ENCODE data around the gene IRF8.

IRF8 gene

DNA sequence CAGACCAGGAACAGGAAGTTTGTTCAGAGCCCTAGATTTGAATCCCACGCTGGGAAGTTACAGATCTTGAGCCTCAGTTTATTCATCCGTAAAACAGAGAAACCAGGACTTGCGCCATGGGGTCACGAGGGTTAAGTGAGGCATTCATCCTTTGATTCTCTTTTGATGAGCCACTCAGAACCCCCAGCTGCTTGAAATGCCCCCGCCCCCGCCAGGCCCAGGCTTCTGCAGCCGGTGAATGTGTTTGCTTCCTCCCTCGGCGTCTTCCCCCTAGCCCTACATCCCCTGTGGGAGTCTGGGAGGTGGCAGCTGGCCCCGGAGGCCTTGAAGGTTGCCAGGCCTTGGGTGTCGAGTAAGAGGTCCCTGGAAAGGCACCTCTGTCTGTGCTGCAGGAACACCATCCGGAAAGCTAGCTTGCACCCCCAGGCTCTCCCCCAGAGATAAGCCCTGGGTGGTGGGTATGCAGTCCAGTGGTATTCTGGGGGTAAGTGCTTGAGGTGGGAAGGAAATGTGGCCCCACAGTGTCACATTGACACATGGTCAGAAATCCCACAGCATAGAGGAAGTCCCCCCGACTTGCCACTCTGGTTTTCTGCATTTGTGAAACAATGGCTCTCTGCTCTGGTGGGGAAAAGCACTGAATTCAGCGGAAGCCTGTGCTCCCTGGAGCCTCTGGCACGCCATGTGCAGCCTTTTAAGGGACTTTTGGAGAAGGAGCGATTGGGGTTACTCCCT lies 14.9 kb downstream of the IRF8 start:
- no peak for DNase-seq (ENCODE audit: low spot score)

DNA sequence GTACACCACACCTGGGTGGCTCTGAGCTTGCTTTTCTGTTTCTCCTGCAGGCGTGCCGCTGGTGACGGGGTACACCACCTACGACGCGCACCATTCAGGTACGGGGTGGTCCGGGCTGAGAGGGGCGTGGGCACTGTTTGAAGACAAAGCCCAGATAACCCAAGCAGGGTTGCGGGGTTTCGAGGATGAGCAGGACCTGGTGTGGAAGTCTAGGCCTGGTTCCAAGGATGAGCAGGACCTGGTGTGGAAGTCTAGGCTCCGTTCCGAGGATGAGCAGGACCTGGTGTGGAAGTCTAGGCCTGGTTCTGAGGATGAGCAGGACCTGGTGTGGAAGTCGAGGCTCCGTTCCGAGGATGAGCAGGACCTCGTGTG lies 15.4 kb downstream of the IRF8 start:
- DNase-seq (ENCODE audit: low spot score), result no peak

DNA sequence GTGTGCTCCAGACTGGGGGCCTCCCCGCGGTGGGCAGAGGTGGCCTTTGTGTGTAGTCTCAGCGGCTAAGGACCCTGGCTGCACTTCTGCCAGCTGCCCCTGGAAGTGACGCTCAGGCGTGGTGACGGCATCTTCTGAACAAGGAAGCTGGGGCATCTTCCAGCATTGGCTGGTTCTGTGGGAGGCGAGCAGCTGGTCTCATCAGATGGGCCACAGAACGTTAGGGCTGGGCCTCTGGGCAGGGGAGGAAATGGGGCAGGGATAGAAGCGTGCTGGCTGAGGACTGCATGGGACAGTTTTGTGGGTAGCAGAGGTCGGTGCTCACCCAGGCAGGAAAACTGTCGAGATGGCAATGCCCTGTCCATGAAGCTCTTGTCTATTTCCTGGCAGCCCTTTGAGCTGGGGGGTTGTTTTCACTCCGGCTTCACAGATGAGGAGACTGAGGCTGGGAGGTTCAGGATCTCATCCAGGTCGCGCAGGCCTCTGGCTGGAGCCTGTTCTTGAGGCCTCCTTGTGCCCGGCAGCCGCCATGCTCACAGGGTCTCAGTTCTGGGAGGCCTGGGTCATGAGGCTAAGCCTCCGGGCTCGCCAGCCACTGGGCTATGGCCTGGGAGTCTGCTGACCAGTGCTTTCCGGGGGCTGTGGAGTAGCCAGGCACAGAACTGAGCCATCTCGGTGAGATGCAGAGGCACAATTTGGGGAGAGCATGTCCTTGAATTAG lies 16.3 kb downstream of the IRF8 start:
- no peak for DNase-seq (ENCODE audit: low spot score)

DNA sequence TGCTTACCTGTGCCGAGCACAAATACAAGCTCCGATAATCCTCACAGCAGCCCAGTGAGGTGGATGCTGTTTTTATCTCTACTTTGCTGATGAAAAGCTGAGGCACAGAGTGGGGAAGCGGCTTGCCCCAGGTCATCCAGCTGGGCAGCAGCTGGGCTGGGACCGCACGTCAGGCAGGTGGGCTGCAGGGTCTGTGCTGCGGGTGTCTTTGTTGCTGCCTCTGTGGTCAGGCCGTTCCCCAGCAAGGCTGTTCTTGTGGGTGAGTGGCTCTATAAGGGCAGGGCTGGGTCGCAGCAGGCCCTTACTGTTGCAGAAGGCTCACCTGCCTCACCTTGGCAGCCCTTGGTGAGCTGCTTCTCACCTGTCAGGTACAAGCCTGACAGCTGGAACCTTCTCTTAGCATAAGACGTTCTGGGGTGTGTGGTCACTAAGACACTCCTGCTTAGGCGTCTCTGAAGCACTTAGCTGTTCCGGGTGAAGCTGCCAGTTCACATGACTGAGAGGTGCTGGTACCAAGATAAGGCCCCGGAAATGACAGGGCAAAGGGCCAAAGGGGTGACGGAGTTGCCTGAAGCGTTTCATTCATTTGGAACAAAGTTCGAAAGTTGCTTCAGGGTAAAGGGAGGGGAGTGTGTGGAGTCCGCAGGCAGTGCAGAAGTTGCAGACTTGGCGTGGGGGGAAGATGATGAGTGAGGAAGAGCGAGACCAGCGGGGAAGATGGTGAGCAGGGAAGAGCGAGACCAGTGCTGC lies 17.4 kb downstream of the IRF8 start:
- peak; percentile 92 for DNase-seq (ENCODE audit: low spot score)

DNA sequence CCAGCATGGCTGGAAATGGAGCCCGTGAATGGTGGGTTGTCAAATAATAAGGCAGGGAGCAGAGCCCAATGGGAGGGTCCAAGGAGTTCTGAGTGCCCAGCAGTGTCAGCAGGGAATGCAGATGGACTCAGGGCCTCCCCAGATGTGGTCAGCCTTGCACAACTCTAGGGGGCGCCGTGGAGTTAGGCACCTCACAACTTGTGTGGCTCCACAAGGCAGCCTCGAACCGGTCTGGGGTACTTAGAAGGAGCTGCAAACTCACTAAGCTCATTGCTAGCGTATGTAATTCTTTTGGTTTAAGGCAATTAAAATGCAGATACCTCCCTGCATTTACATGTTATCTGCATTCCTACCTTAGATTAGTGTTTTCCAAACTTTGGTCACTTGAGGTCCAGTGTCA lies 18.1 kb downstream of the IRF8 start:
- DNase-seq (ENCODE audit: low spot score), result no peak

DNA sequence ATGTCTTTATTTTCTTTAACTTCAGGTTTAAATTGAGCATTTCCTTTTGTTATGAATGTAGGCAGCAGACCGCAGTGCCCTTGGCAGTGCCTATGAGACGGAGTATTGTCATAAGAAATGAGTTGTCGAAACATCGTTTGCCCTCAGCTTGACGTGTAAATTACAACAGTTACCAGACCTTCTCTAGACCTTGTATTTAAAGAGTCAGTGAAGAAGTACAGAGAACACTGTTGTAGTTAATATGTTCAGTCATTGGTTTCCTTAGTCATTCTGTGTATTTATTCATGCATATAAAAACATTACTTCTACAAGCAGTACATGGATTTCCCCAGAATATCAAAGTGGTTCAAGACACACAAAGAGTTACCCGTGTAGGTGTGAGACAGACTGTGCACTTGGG lies 19.0 kb downstream of the IRF8 start:
- DNase-seq (ENCODE audit: low spot score), result no peak

DNA sequence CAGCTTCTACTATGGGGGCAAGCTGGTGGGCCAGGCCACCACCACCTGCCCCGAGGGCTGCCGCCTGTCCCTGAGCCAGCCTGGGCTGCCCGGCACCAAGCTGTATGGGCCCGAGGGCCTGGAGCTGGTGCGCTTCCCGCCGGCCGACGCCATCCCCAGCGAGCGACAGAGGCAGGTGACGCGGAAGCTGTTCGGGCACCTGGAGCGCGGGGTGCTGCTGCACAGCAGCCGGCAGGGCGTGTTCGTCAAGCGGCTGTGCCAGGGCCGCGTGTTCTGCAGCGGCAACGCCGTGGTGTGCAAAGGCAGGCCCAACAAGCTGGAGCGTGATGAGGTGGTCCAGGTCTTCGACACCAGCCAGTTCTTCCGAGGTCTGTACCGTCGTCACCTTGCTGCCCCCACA lies 19.5 kb downstream of the IRF8 start:
- no peak for DNase-seq (ENCODE audit: low spot score)

DNA sequence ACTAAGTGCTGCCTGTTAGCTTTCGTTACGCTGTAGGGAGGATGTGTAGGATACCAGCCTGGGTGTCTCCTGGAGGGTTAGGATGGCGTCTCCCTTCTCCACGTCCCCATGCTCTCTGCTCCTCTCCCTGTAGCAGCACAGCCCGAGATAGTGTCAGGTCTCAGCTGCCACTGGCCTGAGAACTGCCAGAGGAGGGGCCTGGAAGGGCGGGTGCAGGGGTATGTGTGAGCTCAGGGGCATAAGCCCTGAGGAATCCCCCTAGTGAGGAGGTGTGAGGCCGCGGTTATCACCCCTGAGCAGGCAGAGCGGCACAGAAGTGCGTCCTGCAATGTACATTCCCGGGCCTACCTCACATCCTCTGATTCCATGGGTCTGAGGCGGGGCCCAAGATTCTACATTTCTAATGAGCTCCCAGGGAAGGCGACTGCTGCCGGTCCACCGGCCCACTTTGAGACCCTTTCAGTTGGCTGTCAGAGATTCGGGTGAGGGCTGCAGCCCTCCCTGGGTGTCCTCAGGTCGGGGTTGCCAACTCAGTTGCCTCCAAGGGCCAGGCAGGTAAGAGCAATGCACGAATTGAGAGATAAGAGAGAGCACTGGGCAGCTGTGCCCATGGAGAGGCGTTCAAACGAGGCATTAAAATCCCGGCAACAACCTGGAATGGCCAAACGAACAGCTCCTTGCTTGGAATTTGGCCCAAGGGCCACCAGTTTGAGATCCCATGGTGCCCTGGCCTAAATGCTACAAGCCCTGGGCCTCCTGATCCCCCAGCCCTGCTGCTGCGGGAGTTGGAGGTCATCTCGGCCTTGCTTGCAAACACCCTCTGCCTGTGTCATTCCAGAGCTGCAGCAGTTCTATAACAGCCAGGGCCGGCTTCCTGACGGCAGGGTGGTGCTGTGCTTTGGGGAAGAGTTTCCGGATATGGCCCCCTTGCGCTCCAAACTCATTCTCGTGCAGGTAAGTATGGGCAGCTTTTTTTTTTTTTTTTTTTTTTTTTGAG lies 20.6 kb downstream of the IRF8 start:
- DNase-seq (ENCODE audit: low spot score), result no peak

DNA sequence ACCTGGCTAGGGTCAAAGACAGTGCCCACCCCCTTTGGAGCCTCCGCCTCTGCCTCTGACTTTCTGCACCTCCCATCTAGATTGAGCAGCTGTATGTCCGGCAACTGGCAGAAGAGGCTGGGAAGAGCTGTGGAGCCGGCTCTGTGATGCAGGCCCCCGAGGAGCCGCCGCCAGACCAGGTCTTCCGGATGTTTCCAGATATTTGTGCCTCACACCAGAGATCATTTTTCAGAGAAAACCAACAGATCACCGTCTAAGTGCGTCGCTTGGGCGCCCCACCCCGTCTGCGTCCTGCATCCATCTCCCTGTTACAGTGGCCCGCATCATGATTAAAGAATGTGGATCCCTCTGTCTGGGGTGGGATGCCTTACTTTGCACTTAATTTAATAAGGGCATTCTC lies 22.1 kb downstream of the IRF8 start:
- DNase-seq (ENCODE audit: low spot score), result no peak

DNA sequence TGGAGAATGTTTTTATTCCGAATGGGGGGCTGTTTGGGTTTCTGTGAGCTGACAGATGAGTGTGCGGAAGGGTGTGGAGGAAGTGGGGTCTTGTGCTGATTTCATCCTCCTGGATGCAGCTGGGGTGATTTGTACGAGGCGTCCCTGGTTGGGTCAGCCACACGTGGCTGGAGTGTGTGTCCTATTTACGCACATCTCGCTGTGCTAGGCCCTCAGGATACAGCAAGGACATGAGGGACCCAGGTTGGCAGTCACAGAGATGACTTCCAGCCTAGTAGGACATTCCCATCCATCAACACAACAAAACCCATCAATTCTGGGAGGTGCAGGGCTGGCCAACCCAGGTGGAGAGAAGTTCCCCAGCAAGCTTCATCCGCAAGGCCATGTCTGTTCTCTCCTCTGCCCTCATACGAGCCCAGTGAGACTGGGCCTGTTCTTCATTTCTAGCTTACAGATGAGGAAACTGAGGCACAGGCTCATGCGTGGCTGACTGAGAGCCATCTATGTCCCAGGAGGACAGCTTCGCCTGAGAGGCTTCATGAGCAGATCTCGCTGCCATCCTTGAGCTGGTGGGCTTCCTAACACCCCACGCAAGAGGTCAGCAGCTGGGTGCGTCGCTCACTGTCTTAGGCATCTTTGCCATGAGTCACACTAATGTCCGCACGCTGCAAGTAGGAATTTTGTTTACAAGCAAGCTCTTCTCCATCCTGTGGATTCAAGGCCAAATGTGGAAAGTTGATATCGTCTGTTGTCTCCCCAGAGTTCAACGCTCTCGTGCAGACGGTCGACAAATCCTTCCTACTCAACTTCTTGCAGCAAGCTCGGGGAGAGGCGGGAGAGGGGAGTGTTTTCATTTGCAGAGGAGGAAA lies 24.4 kb downstream of the IRF8 start:
- DNase-seq (ENCODE audit: low spot score), result no peak

DNA sequence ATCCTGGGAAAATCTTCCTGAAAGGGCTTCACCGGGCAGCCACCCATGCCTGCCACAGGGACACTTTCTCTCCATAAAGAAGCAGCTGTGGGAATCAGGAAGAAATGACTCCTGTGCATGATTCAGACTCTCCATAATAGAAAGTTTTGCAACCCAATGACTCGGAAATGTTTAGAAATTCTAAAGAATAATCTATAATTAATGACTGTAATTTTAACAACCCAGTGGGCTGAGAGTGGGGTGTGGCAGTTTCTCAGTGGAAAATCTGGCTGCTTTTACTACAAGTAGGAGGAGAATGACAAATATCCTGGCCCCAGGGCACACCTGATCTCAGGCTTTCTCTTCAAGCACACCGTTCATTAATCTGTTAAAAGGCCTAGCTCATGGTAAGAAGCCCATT lies 25.7 kb downstream of the IRF8 start:
- no peak for DNase-seq (ENCODE audit: low spot score)

DNA sequence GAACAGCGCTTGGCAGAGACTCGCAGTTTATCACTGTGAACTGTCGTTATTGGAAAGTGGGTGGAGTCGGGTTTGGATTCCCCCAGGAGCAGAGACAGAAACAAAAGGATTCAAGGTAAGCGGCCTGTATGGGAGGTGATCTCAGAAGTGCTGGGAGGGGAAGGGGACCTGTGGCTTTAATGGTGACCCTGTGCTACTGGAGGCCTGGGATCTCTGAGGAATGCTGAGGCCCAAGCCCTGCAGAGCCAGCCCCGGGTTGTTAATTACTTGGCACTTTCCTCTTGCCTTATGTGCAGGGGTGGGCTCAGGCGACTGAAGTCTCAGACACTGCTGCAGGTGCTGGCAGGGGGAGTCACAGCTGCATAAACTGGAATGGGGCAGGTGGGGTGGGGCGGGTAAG lies 27.4 kb downstream of the IRF8 start:
- DNase-seq (ENCODE audit: low spot score), result no peak

DNA sequence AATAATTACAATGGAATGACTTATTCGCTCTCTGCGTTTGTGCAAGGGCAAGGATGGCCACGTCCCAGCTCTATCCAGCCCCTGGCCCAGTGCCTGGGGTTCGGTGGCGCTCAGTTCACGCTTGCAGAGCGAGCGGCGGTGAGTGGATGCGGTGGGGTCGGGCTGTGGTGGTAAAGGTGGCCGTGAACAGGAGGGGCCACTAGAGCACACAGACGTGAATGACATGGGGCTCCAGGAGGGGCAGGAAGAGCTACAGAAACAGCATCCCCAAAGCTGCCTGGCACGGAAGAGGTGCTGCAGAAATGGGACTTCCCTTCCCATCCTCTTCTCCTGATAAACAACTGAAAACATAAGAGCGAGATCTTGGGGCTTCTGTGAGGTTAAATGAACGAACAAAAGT lies 28.4 kb downstream of the IRF8 start:
- no peak for DNase-seq (ENCODE audit: low spot score)

DNA sequence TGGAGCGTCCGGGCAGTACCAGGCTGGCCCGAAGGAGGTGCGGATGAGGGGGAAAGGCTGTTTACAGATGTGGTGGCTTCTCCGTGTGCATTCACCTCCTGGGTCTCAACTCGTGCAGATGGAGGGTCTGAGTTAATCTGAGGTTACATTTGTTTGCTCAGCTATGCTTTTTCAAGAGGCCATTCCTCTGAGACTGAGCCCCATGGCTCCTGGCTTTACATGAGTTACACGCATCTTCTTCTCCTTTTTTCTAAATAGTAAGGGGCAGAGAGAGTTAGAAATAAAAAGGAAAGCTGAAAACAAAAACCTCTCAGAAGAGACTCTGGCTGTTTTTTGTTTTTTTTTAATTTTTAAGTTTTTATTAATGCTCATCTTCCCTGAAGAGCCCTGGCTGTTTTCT lies 29.0 kb downstream of the IRF8 start:
- no peak for DNase-seq (ENCODE audit: low spot score)

DNA sequence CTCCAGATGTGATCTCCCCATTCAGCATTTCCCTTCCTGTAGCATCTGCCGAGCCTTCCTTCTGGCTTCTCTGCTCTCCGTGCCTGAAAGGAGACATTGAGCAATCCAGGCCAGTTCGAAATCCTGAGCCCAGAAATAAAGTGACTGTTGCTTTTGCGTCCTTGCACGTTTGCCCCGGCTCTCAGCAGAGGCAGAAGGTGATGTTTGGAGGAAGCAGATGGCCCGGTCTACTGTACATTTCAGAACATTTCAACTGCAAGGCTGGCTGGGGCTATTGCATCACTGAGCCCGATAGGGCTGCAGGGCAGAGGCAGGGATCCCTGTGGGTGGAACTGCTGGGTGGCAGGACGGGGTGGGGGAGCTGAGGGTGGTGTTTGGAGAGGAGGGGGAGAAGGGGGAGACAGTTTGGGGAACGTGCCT lies 29.4 kb downstream of the IRF8 start:
- no peak for DNase-seq (ENCODE audit: low spot score)

DNA sequence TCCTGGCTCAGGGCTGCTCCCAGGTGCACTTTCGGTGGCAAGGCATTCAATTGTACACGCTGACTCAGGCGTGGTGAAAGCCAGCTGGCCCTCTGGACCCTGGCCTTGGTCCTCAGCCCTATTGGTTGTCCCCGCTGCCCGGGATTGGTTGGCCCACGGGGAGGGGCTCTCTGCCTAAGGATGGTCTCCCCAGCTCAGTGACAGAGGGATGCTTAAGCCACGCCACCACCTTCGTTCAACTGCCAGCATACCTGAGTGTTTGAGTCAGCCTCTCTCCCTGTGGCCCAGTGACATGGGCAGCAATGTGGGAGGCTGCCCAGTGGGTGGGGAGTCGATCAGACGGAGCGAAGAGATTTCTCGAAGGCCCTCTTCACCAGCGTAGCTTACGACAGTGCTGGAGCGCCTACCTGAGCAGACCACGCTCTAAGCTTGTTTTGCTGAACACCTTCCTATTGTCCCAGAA lies 30.3 kb downstream of the IRF8 start:
- DNase-seq (ENCODE audit: low spot score), result no peak

DNA sequence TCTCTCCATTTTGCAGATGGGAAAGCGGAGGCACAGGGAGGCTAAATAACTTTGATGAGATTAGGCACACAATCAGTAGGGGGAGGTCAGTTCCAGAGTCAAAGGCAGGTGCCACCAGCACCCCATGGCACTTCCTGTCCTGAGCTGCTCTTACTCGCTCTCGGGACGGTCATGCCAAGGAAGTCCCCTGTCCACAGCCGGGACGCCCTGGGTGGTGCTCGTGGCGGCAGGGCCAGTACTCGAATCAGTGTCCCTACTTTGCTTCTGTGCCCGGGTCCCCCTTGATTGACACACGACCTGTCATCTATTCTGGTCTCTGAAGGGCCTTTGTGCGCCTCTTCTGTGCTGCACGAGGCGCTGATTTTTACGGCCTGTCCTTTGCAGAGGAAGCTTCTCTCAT lies 31.3 kb downstream of the IRF8 start:
- no peak for DNase-seq (ENCODE audit: low spot score)

DNA sequence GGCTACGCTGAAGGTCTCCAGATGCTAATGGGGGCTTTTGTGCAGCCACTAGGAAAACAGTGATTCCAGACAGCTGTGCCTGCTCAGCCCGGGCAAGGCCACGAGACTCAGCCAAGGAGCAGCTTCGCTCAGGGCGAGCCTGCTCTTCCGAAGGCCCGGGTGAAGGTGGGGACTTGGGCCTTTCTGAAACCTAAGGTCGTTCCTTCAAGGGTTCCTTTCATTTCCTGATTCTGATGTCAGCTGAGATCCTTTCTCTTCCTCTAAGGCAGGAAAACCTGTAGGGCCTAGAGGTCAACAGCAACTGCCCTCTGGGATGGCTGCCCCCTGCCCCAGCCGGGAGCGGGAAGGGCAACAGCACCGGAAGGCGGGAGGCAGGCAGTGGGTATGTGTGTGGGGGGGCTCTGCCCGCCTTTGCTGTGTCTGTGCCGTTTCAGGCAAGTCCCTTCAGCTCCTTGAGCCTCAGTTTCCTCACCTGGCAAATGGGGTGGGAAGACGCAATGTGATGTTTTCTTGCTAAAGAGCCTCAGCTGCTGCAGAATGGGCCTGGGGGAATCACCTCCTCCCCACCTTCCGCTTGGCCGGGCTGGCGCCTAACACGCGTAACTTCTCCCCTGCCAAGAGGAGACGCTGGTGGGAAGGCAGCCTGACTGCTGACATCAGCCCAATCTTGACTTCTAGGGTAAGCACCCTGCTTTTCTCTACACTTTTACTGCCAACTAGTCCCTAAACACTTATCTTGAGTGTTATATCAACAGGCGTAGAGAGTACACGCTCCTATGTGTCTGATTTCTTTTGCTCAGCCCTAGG lies 32.8 kb downstream of the IRF8 start:
- no peak for DNase-seq (ENCODE audit: low spot score)

DNA sequence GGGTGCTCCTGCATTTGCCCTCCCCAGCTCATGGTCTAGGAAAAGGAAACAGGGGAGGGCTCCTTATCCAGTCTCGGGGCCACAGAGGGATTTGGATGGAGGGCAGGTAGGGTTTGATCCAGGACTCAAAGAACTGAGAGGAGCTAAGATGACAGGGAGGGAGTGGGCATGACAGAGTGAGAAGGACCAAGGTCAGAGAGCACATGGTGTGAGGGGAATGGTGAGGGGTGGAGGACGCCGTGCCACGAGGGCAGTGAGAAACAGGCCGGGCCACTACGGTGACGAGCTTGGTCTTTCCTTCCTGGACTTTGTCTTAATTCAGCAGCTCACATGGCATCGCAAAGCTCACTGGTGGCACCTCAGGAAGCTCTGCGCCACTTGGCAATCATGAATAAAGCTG lies 35.2 kb downstream of the IRF8 start:
- no peak for DNase-seq (ENCODE audit: low spot score)

DNA sequence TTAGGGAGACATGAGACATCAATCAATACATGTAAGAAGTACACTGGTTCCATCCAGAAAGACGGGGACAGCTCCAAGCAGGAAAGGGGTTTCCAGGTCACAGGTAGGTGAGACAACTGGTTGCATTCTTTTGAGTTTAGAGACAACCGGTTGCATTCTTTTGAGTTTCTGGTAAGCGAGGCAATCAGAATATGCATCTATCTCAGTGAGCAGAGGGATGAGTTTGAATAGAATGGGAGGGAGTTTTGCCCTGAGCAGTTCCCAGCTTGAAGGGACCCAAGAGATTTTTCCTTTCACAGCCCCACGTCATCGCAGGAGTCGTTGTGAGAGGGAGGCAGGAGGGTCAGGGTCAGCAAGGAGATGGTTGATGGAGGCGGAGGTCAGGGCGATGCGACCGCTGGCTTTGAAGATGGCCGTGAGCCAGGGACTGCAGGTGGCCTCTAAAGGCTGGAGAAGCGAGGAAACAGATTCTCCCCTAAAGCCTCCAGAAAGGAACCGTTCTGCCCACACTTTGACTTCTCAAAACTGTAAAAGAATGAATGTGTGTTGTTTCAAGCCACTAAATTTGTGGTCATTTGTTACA lies 36.5 kb downstream of the IRF8 start:
- no peak for DNase-seq (ENCODE audit: low spot score)
